SU-DHL-6 (cell line): Measurements from ENCODE around the gene UTRN.

ENCODE experiments used
- H2AFZ ChIP-seq: fragments of 200-600 bp; sonication (generic); 2 replicates; pipeline ENCODE4 v1.6.1; 2014; ENCODE audit warnings: low read depth, mild to moderate bottlenecking, moderate library complexity, mixed read lengths, antibody characterized with exemption, low read length; ENCODE audit not compliant: severe bottlenecking
- H3F3A ChIP-seq: fragments of 200-600 bp; shearing (Covaris generic); 2 replicates; pipeline ENCODE4 v1.6.0; 2016; ENCODE audit warnings: antibody characterized with exemption, mild to moderate bottlenecking; ENCODE audit not compliant: insufficient read depth
- H3K27ac ChIP-seq: fragments of 200-600 bp; sonication (generic); 2 replicates; pipeline ENCODE4 v1.5.1; 2016; ENCODE audit warnings: low read depth, mild to moderate bottlenecking, low read length, moderate library complexity, mixed read lengths
- H3K27me3 ChIP-seq: fragments of 200-600 bp; sonication (generic), shearing (Covaris generic); 2 replicates; pipeline ENCODE4 v1.6.0; 2014; ENCODE audit warnings: mild to moderate bottlenecking, low read length
- H3K36me3 ChIP-seq: fragments of 200-600 bp; sonication (generic); 2 replicates; pipeline ENCODE4 v1.6.1; 2014; ENCODE audit warnings: mild to moderate bottlenecking, low read length, mixed read lengths
- H3K4me2 ChIP-seq: fragments of 300-600, 200-600 bp; shearing (Covaris generic), sonication (generic); 2 replicates; pipeline ENCODE4 v1.6.0; 2014; ENCODE audit warnings: low read length, low read depth, mild to moderate bottlenecking; ENCODE audit not compliant: poor library complexity, severe bottlenecking
- H3K4me3 ChIP-seq: fragments of 200-600 bp; sonication (generic); 2 replicates; pipeline ENCODE4 v1.5.1; 2014; ENCODE audit warnings: antibody characterized with exemption, low read length, mild to moderate bottlenecking, mixed read lengths; ENCODE audit not compliant: insufficient read depth, poor library complexity, severe bottlenecking
- H3K79me2 ChIP-seq: fragments of 200-600 bp; sonication (generic); 2 replicates; pipeline ENCODE4 v1.6.1; 2014; ENCODE audit warnings: mild to moderate bottlenecking, low read length, moderate library complexity; ENCODE audit not compliant: insufficient read depth
- H3K9ac ChIP-seq: fragments of 200-600 bp; sonication (generic); 2 replicates; pipeline ENCODE4 v1.7.0; 2014; ENCODE audit warnings: mild to moderate bottlenecking, low read length
- H3K9me2 ChIP-seq: fragments of 200-600 bp; sonication (generic); replicated peaks from 2 replicates; pipeline ENCODE4 v1.6.1; 2014; ENCODE audit warnings: low read length; ENCODE audit not compliant: insufficient read depth
- H3K9me3 ChIP-seq: fragments of 200-600 bp; sonication (generic); 2 replicates; pipeline ENCODE4 v1.6.1; 2014; ENCODE audit warnings: low read length, mixed read lengths; ENCODE audit not compliant: insufficient read depth
- H4K20me1 ChIP-seq: fragments of 200-600 bp; sonication (generic); 2 replicates; pipeline ENCODE4 v1.6.1; 2014; ENCODE audit warnings: low read depth, mild to moderate bottlenecking, antibody characterized with exemption, low read length, moderate library complexity, mixed read lengths
- CTCF ChIP-seq: fragments of 200-600 bp; sonication (generic); IDR thresholded peaks from one replicate; pipeline ENCODE4 v1.5.1; 2017; ENCODE audit warnings: antibody characterized with exemption, mild to moderate bottlenecking, low read length, moderate library complexity; ENCODE audit not compliant: insufficient read depth, poor library complexity, severe bottlenecking
- EZH2phosphoT487 ChIP-seq: fragments of 200-600 bp; sonication (generic), shearing (Covaris generic); conservative IDR thresholded peaks from 2 replicates; pipeline ENCODE4 v1.6.1; 2018; ENCODE audit warnings: mild to moderate bottlenecking, antibody characterized with exemption, low read length, moderate library complexity, mixed read lengths

UTRN gene

GRCh38 chr6:144319211-144319610 lies 34.1 kb downstream of the UTRN start:
- no peak for TF ChIP-seq CTCF
- no peak for TF ChIP-seq EZH2phosphoT487
- Histone ChIP-seq H4K20me1 (no peaks in the 10 kb centered on the region), H3K9me2 (no peaks in the 10 kb centered on the region), H3K27ac (no peak overlapping the region), H3K36me3 (no peaks in the 10 kb centered on the region), H3F3A (no peaks in the 10 kb centered on the region), H3K79me2 (no peaks in the 10 kb centered on the region), H3K9ac (no peak overlapping the region), H3K27me3 (no peaks in the 10 kb centered on the region; the same call in 1 of the 2 replicates), H3K4me3 (no peak overlapping the region), H3K9me3 (no peaks in the 10 kb centered on the region), H3K4me2 (no peak overlapping the region), H2AFZ (no peak overlapping the region)

- Histone ChIP-seq H4K20me1 (no peaks in the 10 kb centered on the region), H3K9me2 (no peaks in the 10 kb centered on the region), H3K27me3 (no peaks in the 10 kb centered on the region; the same call in 1 of the 2 replicates), H3F3A (no peaks in the 10 kb centered on the region), H3K4me3 (no peak overlapping the region), H3K79me2 (no peaks in the 10 kb centered on the region), H3K9ac (no peak overlapping the region), H2AFZ (no peak overlapping the region), H3K9me3 (no peaks in the 10 kb centered on the region), H3K27ac (no peak overlapping the region), H3K36me3 (no peaks in the 10 kb centered on the region), H3K4me2 (no peak overlapping the region)
- TF ChIP-seq CTCF: no peak
- no peak for TF ChIP-seq EZH2phosphoT487
Measured at GRCh38 chr6:144320741-144321140, 35.6 kb downstream of the UTRN start.

- no peaks in the 10 kb centered on the region for H3K36me3 ChIP-seq
- no peaks in the 10 kb centered on the region for H3K9me2 ChIP-seq
- H3K27me3 ChIP-seq: no peaks in the 10 kb centered on the region; the same call in 1 of the 2 replicates
- no peak for TF ChIP-seq EZH2phosphoT487
- no peak for TF ChIP-seq CTCF
- no peak overlapping the region for H3K4me3 ChIP-seq
- no peaks in the 10 kb centered on the region for H3K9me3 ChIP-seq
- H2AFZ ChIP-seq: no peak overlapping the region
- H3K4me2 ChIP-seq: no peak overlapping the region
- no peaks in the 10 kb centered on the region for H4K20me1 ChIP-seq
- H3K9ac ChIP-seq: no peak overlapping the region
- no peak overlapping the region for H3K27ac ChIP-seq
- H3F3A ChIP-seq: no peaks in the 10 kb centered on the region
- no peaks in the 10 kb centered on the region for H3K79me2 ChIP-seq
Measured at GRCh38 chr6:144321839-144322591, 36.9 kb downstream of the UTRN start.
